Measurements from ENCODE around the gene TBC1D10A.

The TBC1D10A gene

GRCh38 chr22:30299322-30299721, 27.4 kb downstream of the TBC1D10A start:
- no peak for DNase-seq (ENCODE audit: low read depth, low spot score)

GRCh38 chr22:30297991-30298701, 28.6 kb downstream of the TBC1D10A start:
- no peak for DNase-seq (ENCODE audit: low read depth, low spot score)

- no peak for DNase-seq (ENCODE audit: low read depth, low spot score)
Measured at GRCh38 chr22:30297276-30297990, 29.3 kb downstream of the TBC1D10A start.

- no peak for DNase-seq (ENCODE audit: low read depth, low spot score)
Measured at GRCh38 chr22:30296833-30297232, 29.9 kb downstream of the TBC1D10A start.

GRCh38 chr22:30296324-30296723, 30.4 kb downstream of the TBC1D10A start:
- no peak for DNase-seq (ENCODE audit: low read depth, low spot score)

- DNase-seq (ENCODE audit: low read depth, low spot score) = no peak
Measured at GRCh38 chr22:30295576-30295975, 31.2 kb downstream of the TBC1D10A start.

- DNase-seq (ENCODE audit: low read depth, low spot score) = no peak
Measured at GRCh38 chr22:30294830-30295229, 31.9 kb downstream of the TBC1D10A start.

GRCh38 chr22:30294066-30294465, 32.7 kb downstream of the TBC1D10A start:
- no peak for DNase-seq (ENCODE audit: low read depth, low spot score)

GRCh38 chr22:30293026-30293425, 33.7 kb downstream of the TBC1D10A start:
- DNase-seq (ENCODE audit: low read depth, low spot score) = no peak

- no peak for DNase-seq (ENCODE audit: low read depth, low spot score)
Measured at GRCh38 chr22:30292069-30292970, 34.4 kb downstream of the TBC1D10A start.

- DNase-seq (ENCODE audit: low read depth, low spot score) = no peak
Measured at GRCh38 chr22:30291058-30291892, 35.5 kb downstream of the TBC1D10A start.

GRCh38 chr22:30290342-30291057, 36.2 kb downstream of the TBC1D10A start:
- DNase-seq (ENCODE audit: low read depth, low spot score) = no peak

GRCh38 chr22:30289980-30290313, 36.8 kb downstream of the TBC1D10A start:
- no peak for DNase-seq (ENCODE audit: low read depth, low spot score)

GRCh38 chr22:30289141-30289979, 37.4 kb downstream of the TBC1D10A start, which contains the start of gene CASTOR1:
CASTOR1 (minus strand) TSS chr22:30289505; CDS start chr22:30289497, 8 bp downstream.
- peak; percentile 78 for DNase-seq (ENCODE audit: low read depth, low spot score)

- DNase-seq (ENCODE audit: low read depth, low spot score) = no peak
Measured at GRCh38 chr22:30288419-30289140, 38.2 kb downstream of the TBC1D10A start.

GRCh38 chr22:30287648-30288418, 38.9 kb downstream of the TBC1D10A start:
- peak; percentile 78 for DNase-seq (ENCODE audit: low read depth, low spot score)

- peak; percentile 76 for DNase-seq (ENCODE audit: low read depth, low spot score)
Measured at GRCh38 chr22:30286813-30287647, 39.7 kb downstream of the TBC1D10A start.
